HCT116 (cell line): ENCODE results near the gene DMKN. TPM values are rescaled to one million over a fixed set of nuclear protein-coding genes. Genes with fewer than 3 reads are reported as not detected.
"Not testable (repeated sequence)": the region's sequence is repeated elsewhere in the genome, so short reads cannot be mapped to it uniquely, and the experiment has no call there.

Source experiments
- ATAC-seq: fragments of 200-7000 bp; cut with Tn5 transposase; 2 replicates; pipeline ENCODE4 v1.9.1; 2020; ENCODE audit warnings: mild to moderate bottlenecking, moderate library complexity
- BruUV-seq: library from RNA; stranded (reverse); fragments of 400-500 nt; replicated peaks from 2 replicates; lab custom pipeline; 2021; lab: Mats Ljungman, UMichigan
- CTCF ChIA-PET: fragments of 300-600 bp; sonication (Branson Sonifier 250); formaldehyde crosslinking; loops from one replicate; lab custom pipeline; 2021; ENCODE audit warnings: antibody characterized with exemption; lab: Charles Lee
- POLR2A ChIA-PET: fragments of 300-600, 350-600 bp; sonication (Branson Sonifier 250); formaldehyde crosslinking; loops from one replicate; lab custom pipeline; 2021; ENCODE audit warnings: antibody characterized with exemption; lab: Charles Lee
- RAD21 ChIA-PET, 2 experiments: fragments of 300-600 bp; sonication (Branson Sonifier 250); formaldehyde crosslinking; loops; one replicate each; lab custom pipeline; 2023; ENCODE audit warnings: low total read pairs in 2 of 2; ENCODE audit not compliant: uncharacterized antibody in 2 of 2, unreplicated experiment in 2 of 2, low non-redundant PET in 1 of 2; lab: Charles Lee
- DNase-seq: peaks from one replicate; pipeline ENCODE4 v3.0.0-alpha.2; 2010; ENCODE audit warnings: low read depth, low spot score
- H2AFZ ChIP-seq: fragments of 200-600 bp; shearing (Covaris generic), sonication (generic); 2 replicates; pipeline ENCODE4 v1.6.1; 2017; ENCODE audit warnings: low read depth, mixed run types, mixed read lengths, antibody characterized with exemption, low read length; ENCODE audit not compliant: poor library complexity, severe bottlenecking
- H3K27ac ChIP-seq: 2 replicates; pipeline ENCODE4 v1.5.1; 2012; ENCODE audit warnings: low read depth, low read length
- H3K27me3 ChIP-seq: fragments of 200-600 bp; sonication (generic); 2 replicates; pipeline ENCODE4 v1.6.1; 2016; ENCODE audit warnings: mixed run types, low read length, mixed read lengths; ENCODE audit not compliant: insufficient read depth
- H3K36me3 ChIP-seq, 2 experiments: fragments of 200-500 bp in 1 of 2; fragments of 200-600 bp in 1 of 2; sonication (Bioruptor generic) in 1 of 2; sonication (generic) in 1 of 2; 2 replicates each; pipeline versions ENCODE4 v1.5.1 to v1.6.1; 2014 to 2016; ENCODE audit warnings: low read length in 2 of 2, inconsistent platforms in 1 of 2, mixed read lengths in 1 of 2, mixed run types in 1 of 2; ENCODE audit not compliant: insufficient read depth in 2 of 2, control insufficient read depth in 1 of 2
- H3K4me1 ChIP-seq, 2 experiments: fragments of 200-600 bp in 1 of 2; sonication (generic) in 1 of 2; 2 replicates each; pipeline versions ENCODE4 v1.5.1 to v1.6.1; 2012 to 2017; ENCODE audit warnings: low read length in 2 of 2, inconsistent platforms in 1 of 2, mild to moderate bottlenecking in 1 of 2, mixed read lengths in 1 of 2, mixed run types in 1 of 2, moderate library complexity in 1 of 2; ENCODE audit not compliant: insufficient read depth in 2 of 2, control insufficient read depth in 1 of 2
- H3K4me2 ChIP-seq: fragments of 200-600 bp; sonication (generic); 2 replicates; pipeline ENCODE4 v1.6.1; 2017; ENCODE audit warnings: mixed run types, low read length, mixed read lengths
- H3K4me3 ChIP-seq, 2 experiments: fragments of 200-600 bp in 1 of 2; sonication (generic) in 1 of 2; replicated peaks in 1 of 2; 2 replicates each; pipeline ENCODE4 v1.5.1; 2011 to 2016; ENCODE audit warnings: low read length in 2 of 2, control low read depth in 1 of 2, low read depth in 1 of 2, mild to moderate bottlenecking in 1 of 2, mixed read lengths in 1 of 2, mixed run types in 1 of 2
- H3K79me2 ChIP-seq: fragments of 200-600 bp; sonication (generic); 2 replicates; pipeline ENCODE4 v1.6.1; 2017; ENCODE audit warnings: mild to moderate bottlenecking, mixed run types, low read length, moderate library complexity, mixed read lengths; ENCODE audit not compliant: insufficient read depth
- H3K9ac ChIP-seq: fragments of 200-600 bp; sonication (generic); 2 replicates; pipeline ENCODE4 v1.6.1; 2016; ENCODE audit warnings: low read length, mixed read lengths
- H3K9me2 ChIP-seq: fragments of 200-600 bp; sonication (generic), shearing (Covaris generic); 2 replicates; pipeline ENCODE4 v1.6.1; 2017; ENCODE audit warnings: mixed run types, mild to moderate bottlenecking, moderate library complexity; ENCODE audit not compliant: insufficient read depth
- H3K9me3 ChIP-seq, 2 experiments: fragments of 200-500 bp in 1 of 2; fragments of 200-600 bp in 1 of 2; sonication (Bioruptor generic) in 1 of 2; sonication (generic) in 1 of 2; 2 replicates each; pipeline ENCODE4 v1.6.1; 2014 to 2017; ENCODE audit warnings: low read length in 2 of 2, mixed read lengths in 2 of 2, inconsistent platforms in 1 of 2, low read depth in 1 of 2, mild to moderate bottlenecking in 1 of 2, mixed run types in 1 of 2, moderate library complexity in 1 of 2; ENCODE audit not compliant: control insufficient read depth in 1 of 2, insufficient read depth in 1 of 2
- H4K20me1 ChIP-seq: fragments of 200-600 bp; sonication (generic), shearing (Covaris generic); 2 replicates; pipeline ENCODE4 v1.6.1; 2017; ENCODE audit warnings: mixed run types, mild to moderate bottlenecking, moderate library complexity; ENCODE audit not compliant: insufficient read depth
- CBX3 ChIP-seq: IDR thresholded peaks from 2 replicates; pipeline ENCODE4 v1.6.1; 2012; ENCODE audit warnings: low read depth
- CEBPB ChIP-seq: IDR thresholded peaks from 2 replicates; pipeline ENCODE4 v1.6.1; 2012; ENCODE audit warnings: low read depth
- EGR1 ChIP-seq: IDR thresholded peaks from 2 replicates; pipeline ENCODE4 v1.6.1; 2012; ENCODE audit warnings: low read depth
- ELF1 ChIP-seq: IDR thresholded peaks from 2 replicates; pipeline ENCODE4 v1.6.1; 2012; ENCODE audit warnings: low read depth, borderline replicate concordance
- EZH2 ChIP-seq: fragments of 200-600 bp; sonication (generic); IDR thresholded peaks from 2 replicates; pipeline ENCODE4 v1.6.1; 2017; ENCODE audit warnings: antibody characterized with exemption, mixed run types
- JUND ChIP-seq: IDR thresholded peaks from 2 replicates; pipeline ENCODE4 v1.6.1; 2012
- MAX ChIP-seq: IDR thresholded peaks from 2 replicates; pipeline ENCODE4 v1.6.1; 2012
- POLR2AphosphoS5 ChIP-seq: IDR thresholded peaks from 2 replicates; pipeline ENCODE4 v1.6.1; 2011; ENCODE audit warnings: mild to moderate bottlenecking, low read depth, low read length, moderate library complexity
- REST ChIP-seq: IDR thresholded peaks from 2 replicates; pipeline ENCODE4 v1.6.1; 2012; ENCODE audit warnings: low read depth
- SRF ChIP-seq: IDR thresholded peaks from 2 replicates; pipeline ENCODE4 v1.6.1; 2012; ENCODE audit warnings: low read depth
- intact Hi-C: fragments of 100-400 bp; cut with micrococcal nuclease; formaldehyde crosslinking; loops from 2 replicates; pipeline ENCODE4 v1.10.0; 2022
- total RNA-seq: library from RNA; stranded (reverse); gene quantifications from one replicate; pipeline ENCODE4 v1.2.1, GENCODE V29; 2021; ENCODE audit not compliant: unreplicated experiment

Gene DMKN
- total RNA-seq, 1 experiment from 2014 or later, result 246 TPM

GRCh38 chr19:35471946-35472345 lies 41.5 kb downstream of the DMKN start:
- Histone ChIP-seq H3K9me2 (no peaks in the 10 kb centered on the region), H4K20me1 (no peaks in the 10 kb centered on the region), H3K4me1 (no peaks in the 10 kb centered on the region), H3K36me3 (no peaks in the 10 kb centered on the region), H3K79me2 (no peaks in the 10 kb centered on the region), H2AFZ (no peak overlapping the region), H3K4me3 (no peak overlapping the region), H3K9me3 (no peaks in the 10 kb centered on the region), H3K9ac (no peak overlapping the region), H3K4me2 (no peak overlapping the region), H3K27me3 (no peaks in the 10 kb centered on the region), H3K27ac (no peak overlapping the region)
- intact Hi-C loops, result no loop called here
- no peak for TF ChIP-seq JUND
- TF ChIP-seq REST, result no peak
- no peak for TF ChIP-seq POLR2AphosphoS5
- no peak for TF ChIP-seq CEBPB
- TF ChIP-seq SRF, result no peak
- TF ChIP-seq MAX, result no peak
- no peak for TF ChIP-seq EGR1
- no peak for TF ChIP-seq EZH2
- TF ChIP-seq CBX3, result no peak
- TF ChIP-seq ELF1, result no peak
- DNase-seq, result no peak
- POLR2A ChIA-PET, result no interaction called here
- CTCF ChIA-PET, result no interaction called here
- RAD21 ChIA-PET, result no interaction called here
- no TSS peak for BruUV-seq
- no peak for ATAC-seq

GRCh38 chr19:35471075-35471474 lies 42.4 kb downstream of the DMKN start:
- BruUV-seq, H3K9me3 ChIP-seq, H3K9me2 ChIP-seq, POLR2A ChIA-PET, H3K79me2 ChIP-seq, DNase-seq, H4K20me1 ChIP-seq, H3K36me3 ChIP-seq, ATAC-seq, H3K27me3 ChIP-seq, H2AFZ ChIP-seq, intact Hi-C loops, H3K4me2 ChIP-seq, H3K9ac ChIP-seq, H3K4me1 ChIP-seq, H3K4me3 ChIP-seq, H3K27ac ChIP-seq: not testable (repeated sequence)
- ChIA-PET CTCF (interaction anchor here (4.1 kb wide), 1 partner anchor 117 kb away, joined by 43 read pairs; no protein-coding TSS in a partner anchor), RAD21 (interaction anchor here in 1 of 2 experiments (0.6 to 1.8 kb wide), 2 partner anchors 26 to 118 kb away, joined by 3 to 4 read pairs; no protein-coding TSS in a partner anchor)
